WTC11 (cell line): ENCODE data around the gene SPATA19. TPM values are rescaled to one million over a fixed set of nuclear protein-coding genes. Genes with fewer than 3 reads are reported as not detected.
A peak's percentile ranks its signal among the peaks of the same experiment; 100 is the strongest.

ENCODE experiments used
- ATAC-seq: fragments of 200-7000 bp; cut with Tn5 transposase; 2 replicates; pipeline ENCODE4 v1.10.0; 2021; ENCODE audit warnings: mild to moderate bottlenecking, moderate library complexity
- CTCF ChIA-PET: fragments of 300-600 bp; sonication (Branson Sonifier 250); formaldehyde crosslinking; loops from one replicate; lab custom pipeline; 2021; ENCODE audit warnings: antibody characterized with exemption; lab: Charles Lee
- POLR2A ChIA-PET: fragments of 350-600 bp; sonication (Branson Sonifier 250); formaldehyde crosslinking; loops from one replicate; lab custom pipeline; 2021; ENCODE audit warnings: antibody characterized with exemption; lab: Charles Lee
- DNase-seq: peaks from one replicate; pipeline ENCODE4 v3.0.0; 2021; ENCODE audit warnings: low spot score
- H3K27ac Mint-ChIP-seq: 2 replicates; pipeline ENCODE4 v1.8.0; 2021; ENCODE audit warnings: mixed read lengths
- H3K27me3 Mint-ChIP-seq: 2 replicates; pipeline ENCODE4 v1.8.0; 2021; ENCODE audit warnings: low read depth, mild to moderate bottlenecking, moderate library complexity, mixed read lengths
- H3K36me3 Mint-ChIP-seq: 2 replicates; pipeline ENCODE4 v1.8.0; 2021; ENCODE audit warnings: mixed read lengths
- H3K4me1 Mint-ChIP-seq: 2 replicates; pipeline ENCODE4 v1.8.0; 2022; ENCODE audit warnings: mixed read lengths
- H3K4me3 Mint-ChIP-seq: 2 replicates; pipeline ENCODE4 v1.8.0; 2021; ENCODE audit warnings: mild to moderate bottlenecking, moderate library complexity, mixed read lengths
- H3K9me3 Mint-ChIP-seq: 2 replicates; pipeline ENCODE4 v1.8.0; 2021; ENCODE audit warnings: mixed read lengths
- CBFB ChIP-seq: sonication (generic); formaldehyde crosslinking; IDR thresholded peaks from 2 replicates; pipeline ENCODE4 v1.8.1; 2022; ENCODE audit warnings: mild to moderate bottlenecking, low read depth, missing genetic modification reagents
- ESRRA ChIP-seq: sonication (generic); formaldehyde crosslinking; IDR thresholded peaks from 2 replicates; pipeline ENCODE4 v1.8.1; 2022; ENCODE audit warnings: mild to moderate bottlenecking, missing genetic modification reagents, borderline replicate concordance
- FOXJ3 ChIP-seq: sonication (generic); formaldehyde crosslinking; IDR thresholded peaks from 2 replicates; pipeline ENCODE4 v1.9.0; 2021; ENCODE audit warnings: missing genetic modification reagents, mild to moderate bottlenecking, borderline replicate concordance
- IRF2 ChIP-seq: sonication (generic); formaldehyde crosslinking; IDR thresholded peaks from 2 replicates; pipeline ENCODE4 v1.8.0; 2022; ENCODE audit warnings: low read depth, missing genetic modification reagents, borderline replicate concordance
- OVOL2 ChIP-seq: fragments of 250-450 bp; sonication (Bioruptor Pico); IDR thresholded peaks from 2 replicates; pipeline ENCODE4 v1.9.0; 2021; ENCODE audit warnings: mild to moderate bottlenecking, borderline replicate concordance
- RORB ChIP-seq: fragments of 250-450 bp; sonication (Bioruptor Pico); IDR thresholded peaks from 2 replicates; pipeline ENCODE4 v1.9.0; 2021; ENCODE audit warnings: mild to moderate bottlenecking
- ZNF138 ChIP-seq: sonication (generic); formaldehyde crosslinking; conservative IDR thresholded peaks from 2 replicates; pipeline ENCODE4 v1.8.1; 2022; ENCODE audit warnings: mild to moderate bottlenecking, moderate library complexity, missing genetic modification reagents
- ZNF263 ChIP-seq: sonication (generic); formaldehyde crosslinking; IDR thresholded peaks from 2 replicates; pipeline ENCODE4 v1.8.1; 2022; ENCODE audit warnings: low read depth, mild to moderate bottlenecking, moderate library complexity, missing genetic modification reagents
- ZNF423 ChIP-seq: fragments of 250-450 bp; sonication (Bioruptor Pico); IDR thresholded peaks from 2 replicates; pipeline ENCODE4 v2.1.2; 2022; ENCODE audit warnings: mild to moderate bottlenecking, moderate library complexity
- total RNA-seq: library from RNA; stranded (reverse); gene quantifications from 3 replicates; pipeline ENCODE4 v1.2.3, GENCODE V29; 2021
- TF ChIP-seq, protein P1 (sequence below): sonication (generic); formaldehyde crosslinking; IDR thresholded peaks from 2 replicates; pipeline ENCODE4 v1.8.0; 2022; ENCODE audit warnings: mild to moderate bottlenecking, missing genetic modification reagents
- TF ChIP-seq, protein P2 (sequence below): fragments of 200-600 bp; IDR thresholded peaks from 2 replicates; pipeline ENCODE4 v1.8.0; 2022; ENCODE audit warnings: antibody characterized with exemption
- TF ChIP-seq, protein P3 (sequence below): sonication (generic); formaldehyde crosslinking; IDR thresholded peaks from 2 replicates; pipeline ENCODE4 v1.8.0; 2023; ENCODE audit warnings: missing genetic modification reagents
- TF ChIP-seq, protein P4 (sequence below): sonication (generic); formaldehyde crosslinking; conservative IDR thresholded peaks from 2 replicates; pipeline ENCODE4 v1.8.1; 2022; ENCODE audit warnings: mild to moderate bottlenecking, missing genetic modification reagents
- TF ChIP-seq, protein P5 (sequence below): sonication (generic); formaldehyde crosslinking; IDR thresholded peaks from 2 replicates; pipeline ENCODE4 v1.8.1; 2023; ENCODE audit warnings: mild to moderate bottlenecking, missing genetic modification reagents
- TF ChIP-seq, protein P6 (sequence below): sonication (generic); formaldehyde crosslinking; IDR thresholded peaks from 2 replicates; pipeline ENCODE4 v1.8.0; 2022; ENCODE audit warnings: mild to moderate bottlenecking, missing genetic modification reagents

SPATA19 gene
- total RNA-seq, 1 experiment from 2014 or later = not detected

DNA sequence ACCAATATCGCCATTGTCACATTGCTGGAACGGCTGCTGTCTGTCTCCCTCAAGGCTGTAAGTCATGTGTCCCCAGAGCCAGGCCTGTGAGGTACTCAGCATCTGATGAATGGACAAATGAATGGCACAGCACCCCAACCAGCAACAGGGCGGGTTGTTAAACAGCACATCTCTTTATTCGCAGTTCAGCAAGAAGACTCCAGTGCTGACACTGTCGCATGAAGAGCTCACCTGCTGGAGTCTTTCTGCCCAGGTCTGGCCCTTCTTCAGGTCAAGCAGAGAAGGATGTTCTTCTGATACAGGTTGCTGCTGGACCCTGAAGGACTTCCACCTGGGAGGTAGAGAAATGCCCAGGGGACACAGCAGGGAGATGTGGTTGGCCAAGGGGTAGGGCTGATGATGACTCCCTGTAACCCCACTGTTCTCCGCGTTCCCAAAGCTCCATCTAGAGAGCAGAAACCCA, 4.8 kb downstream of the SPATA19 start (continued):
- no peak for TF ChIP-seq IRF2 (CRISPR knock-in tag)

DNA sequence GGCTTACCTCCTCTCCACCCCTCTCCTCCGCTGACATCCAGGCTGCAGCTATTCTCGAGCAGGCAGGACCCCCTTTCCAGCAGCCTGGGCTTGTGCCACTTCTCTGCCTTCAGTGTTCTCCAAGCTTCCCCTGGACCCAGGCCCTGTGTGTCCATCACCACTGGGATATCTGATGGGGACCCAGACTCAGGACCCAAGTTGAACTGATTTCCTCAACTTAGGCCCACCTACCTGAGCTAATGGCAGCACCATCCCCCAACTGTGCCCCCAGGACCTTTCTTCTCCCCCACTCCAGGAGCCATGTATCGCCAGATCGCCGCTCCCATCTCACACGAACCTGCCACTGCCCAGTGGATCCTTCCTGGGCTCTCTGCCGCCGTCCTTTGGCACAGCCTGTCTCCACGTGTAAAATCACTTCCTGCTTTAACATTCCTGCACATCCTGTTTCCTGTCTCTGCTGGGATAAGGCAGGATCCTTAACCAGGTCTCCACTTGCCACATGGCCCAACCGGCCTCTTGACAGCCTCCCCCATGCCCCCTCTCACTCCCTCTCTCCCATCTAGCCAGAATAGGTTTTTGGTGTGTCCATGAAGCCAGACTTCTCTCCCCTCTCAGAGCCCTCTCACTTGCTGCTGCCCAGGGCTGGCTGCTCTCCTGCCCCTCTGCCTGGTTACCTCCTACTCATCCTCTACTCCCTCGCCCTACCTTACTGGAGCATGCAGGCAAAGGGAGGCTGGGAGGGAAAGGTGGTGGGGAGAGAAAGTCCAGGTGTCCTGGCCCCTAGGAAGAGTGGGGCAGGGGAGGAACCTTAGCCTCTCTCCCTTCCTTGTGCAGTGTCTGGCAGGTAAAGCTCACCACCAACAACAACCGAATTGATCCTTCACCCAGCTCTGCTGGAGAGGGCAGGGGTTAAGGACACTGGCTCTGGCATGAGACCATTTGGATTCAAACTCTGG, 9.4 kb downstream of the SPATA19 start:
- Mint-ChIP-seq H3K27me3 (no peaks in the 10 kb centered on the region; the same call in 1 of the 2 replicates), H3K36me3 (no peaks in the 10 kb centered on the region), H3K9me3 (peaks cover 10% of the 10 kb centered on the region), H3K4me3 (no peak overlapping the region), H3K27ac (no peak overlapping the region), H3K4me1 (peaks cover 19% of the 10 kb centered on the region)
- ATAC-seq (no peak; the same call in 1 of the 2 replicates), DNase-seq (no peak)
- ChIA-PET CTCF (interaction anchor here (0.6 to 3.8 kb wide), 38 partner anchors 10 to 895 kb away, joined by 3 to 68 read pairs (median 5); no protein-coding TSS in a partner anchor), POLR2A (interaction anchor here (1.0 kb wide), 1 partner anchor 753 kb away, joined by 4 read pairs; no protein-coding TSS in a partner anchor)
- TF ChIP-seq ESRRA (CRISPR knock-in tag) (no peak), ZNF263 (peak; percentile 21; the same call in 1 of the 2 replicates)
- TF ChIP-seq, protein P1, sequence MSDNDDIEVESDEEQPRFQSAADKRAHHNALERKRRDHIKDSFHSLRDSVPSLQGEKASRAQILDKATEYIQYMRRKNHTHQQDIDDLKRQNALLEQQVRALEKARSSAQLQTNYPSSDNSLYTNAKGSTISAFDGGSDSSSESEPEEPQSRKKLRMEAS (CRISPR knock-in tag) = 0 out of 2 replicates have a peak, but pooled peaks have one; percentile 6

DNA sequence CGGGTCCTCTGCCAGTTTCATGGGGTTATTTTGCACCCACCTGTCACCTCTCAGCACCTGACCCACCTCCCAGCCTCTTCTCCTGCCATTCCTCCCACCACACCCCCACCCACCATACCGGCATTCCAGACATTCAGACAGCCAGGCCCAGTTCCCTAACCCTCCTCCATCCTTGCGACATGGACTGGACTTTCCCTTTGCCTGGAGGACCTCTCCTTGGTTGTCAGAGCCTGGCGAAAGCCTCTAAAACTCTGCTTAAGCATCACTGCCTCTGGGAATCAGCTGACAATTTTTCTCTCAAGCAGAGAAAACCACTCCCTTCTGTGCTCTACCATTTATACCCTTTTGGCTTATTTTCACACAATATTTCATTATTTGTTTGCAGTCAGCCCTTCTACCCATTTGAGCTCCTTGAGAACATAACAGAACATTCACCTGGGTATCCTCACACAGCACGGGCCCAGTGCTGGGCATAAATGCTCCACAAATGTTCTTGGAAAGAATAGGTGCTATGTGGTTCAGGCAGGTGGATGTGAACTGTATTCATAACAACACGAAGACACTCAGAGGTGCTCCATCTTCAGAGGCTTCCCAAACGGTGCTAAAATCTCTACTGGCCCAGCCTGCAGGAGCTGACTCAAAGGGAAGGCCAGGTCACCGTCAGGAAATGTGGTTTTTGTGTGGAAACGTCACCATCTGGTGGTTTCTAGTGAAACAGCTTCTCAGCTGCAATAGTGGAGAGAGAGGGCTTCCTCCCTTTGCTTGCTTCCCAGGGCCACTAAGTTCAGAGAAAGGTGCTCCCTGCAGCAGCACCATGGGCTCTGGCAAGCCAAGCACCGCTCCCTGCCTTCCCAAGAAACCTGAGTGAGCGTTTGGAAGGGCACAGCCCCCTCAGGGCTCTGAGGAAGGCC, 10.4 kb downstream of the SPATA19 start:
- Mint-ChIP-seq H3K27ac (0 out of 2 replicates have a peak overlapping the region, but pooled peaks have one; percentile 0), H3K9me3 (peaks cover 10% of the 10 kb centered on the region), H3K4me3 (no peak overlapping the region), H3K36me3 (no peaks in the 10 kb centered on the region), H3K27me3 (no peaks in the 10 kb centered on the region; the same call in 1 of the 2 replicates), H3K4me1 (peaks cover 19% of the 10 kb centered on the region)
- CTCF ChIA-PET = interaction anchor here (0.6 to 3.8 kb wide), 44 partner anchors 9 to 894 kb away, joined by 3 to 68 read pairs (median 4); no protein-coding TSS in a partner anchor
- DNase-seq (peak; percentile 72), ATAC-seq (peak; percentile 84)
- POLR2A ChIA-PET = interaction anchor here (0.9 to 1.0 kb wide), 2 partner anchors 752 to 756 kb away, joined by 3 to 4 read pairs; no protein-coding TSS in a partner anchor
- TF ChIP-seq, protein P1 (CRISPR knock-in tag) = peak; percentile 38; the same call in 1 of the 2 replicates
- TF ChIP-seq ZNF263 = peak; percentile 86
- TF ChIP-seq, protein P2, sequence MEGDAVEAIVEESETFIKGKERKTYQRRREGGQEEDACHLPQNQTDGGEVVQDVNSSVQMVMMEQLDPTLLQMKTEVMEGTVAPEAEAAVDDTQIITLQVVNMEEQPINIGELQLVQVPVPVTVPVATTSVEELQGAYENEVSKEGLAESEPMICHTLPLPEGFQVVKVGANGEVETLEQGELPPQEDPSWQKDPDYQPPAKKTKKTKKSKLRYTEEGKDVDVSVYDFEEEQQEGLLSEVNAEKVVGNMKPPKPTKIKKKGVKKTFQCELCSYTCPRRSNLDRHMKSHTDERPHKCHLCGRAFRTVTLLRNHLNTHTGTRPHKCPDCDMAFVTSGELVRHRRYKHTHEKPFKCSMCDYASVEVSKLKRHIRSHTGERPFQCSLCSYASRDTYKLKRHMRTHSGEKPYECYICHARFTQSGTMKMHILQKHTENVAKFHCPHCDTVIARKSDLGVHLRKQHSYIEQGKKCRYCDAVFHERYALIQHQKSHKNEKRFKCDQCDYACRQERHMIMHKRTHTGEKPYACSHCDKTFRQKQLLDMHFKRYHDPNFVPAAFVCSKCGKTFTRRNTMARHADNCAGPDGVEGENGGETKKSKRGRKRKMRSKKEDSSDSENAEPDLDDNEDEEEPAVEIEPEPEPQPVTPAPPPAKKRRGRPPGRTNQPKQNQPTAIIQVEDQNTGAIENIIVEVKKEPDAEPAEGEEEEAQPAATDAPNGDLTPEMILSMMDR = peak; percentile 60
- TF ChIP-seq, protein P3, sequence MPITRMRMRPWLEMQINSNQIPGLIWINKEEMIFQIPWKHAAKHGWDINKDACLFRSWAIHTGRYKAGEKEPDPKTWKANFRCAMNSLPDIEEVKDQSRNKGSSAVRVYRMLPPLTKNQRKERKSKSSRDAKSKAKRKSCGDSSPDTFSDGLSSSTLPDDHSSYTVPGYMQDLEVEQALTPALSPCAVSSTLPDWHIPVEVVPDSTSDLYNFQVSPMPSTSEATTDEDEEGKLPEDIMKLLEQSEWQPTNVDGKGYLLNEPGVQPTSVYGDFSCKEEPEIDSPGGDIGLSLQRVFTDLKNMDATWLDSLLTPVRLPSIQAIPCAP = no peak
- TF ChIP-seq, protein P4, sequence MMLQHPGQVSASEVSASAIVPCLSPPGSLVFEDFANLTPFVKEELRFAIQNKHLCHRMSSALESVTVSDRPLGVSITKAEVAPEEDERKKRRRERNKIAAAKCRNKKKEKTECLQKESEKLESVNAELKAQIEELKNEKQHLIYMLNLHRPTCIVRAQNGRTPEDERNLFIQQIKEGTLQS (CRISPR knock-in tag) = no peak

DNA sequence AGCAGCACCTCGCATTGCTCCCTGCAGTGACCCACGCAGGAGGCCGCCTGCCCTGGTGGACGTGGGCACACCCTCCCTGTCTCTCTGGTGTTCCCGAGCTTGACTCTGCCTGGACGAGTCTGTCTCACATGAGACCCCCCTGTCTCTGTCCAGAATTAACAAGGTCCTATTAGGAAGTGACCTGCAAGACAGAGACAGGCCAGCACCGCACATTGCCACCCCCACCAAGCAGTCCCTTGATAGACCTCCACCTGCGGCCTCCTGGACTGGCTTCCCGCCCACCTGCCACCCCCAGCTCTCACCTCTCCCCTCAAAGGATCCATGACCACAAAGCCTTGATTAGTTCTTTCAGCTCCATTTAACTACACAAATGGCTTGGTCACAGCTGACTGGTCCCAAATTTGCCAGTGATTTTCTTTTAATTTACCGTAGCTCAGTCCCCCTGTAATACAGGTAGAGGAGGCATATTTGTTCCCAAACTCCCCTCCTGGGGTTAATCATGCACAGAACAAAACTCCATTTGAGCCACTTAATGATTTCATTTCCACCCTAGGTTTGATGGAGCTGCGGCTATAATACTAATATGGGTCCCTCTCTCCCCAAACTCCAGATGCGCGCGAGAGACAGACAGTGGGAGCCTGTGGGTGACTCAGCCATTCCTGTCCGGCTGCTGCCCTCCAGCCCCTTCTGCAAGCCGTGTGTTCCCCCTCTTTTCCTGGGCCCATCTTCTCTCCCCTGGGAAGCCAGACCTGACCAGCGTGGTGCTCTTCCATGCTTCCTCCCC, 11.2 kb downstream of the SPATA19 start:
- POLR2A ChIA-PET = interaction anchor here (0.9 kb wide), 1 partner anchor 756 kb away, joined by 3 read pairs; no protein-coding TSS in a partner anchor
- Mint-ChIP-seq H3K27ac (no peak overlapping the region), H3K27me3 (no peaks in the 10 kb centered on the region; the same call in 1 of the 2 replicates), H3K4me1 (peaks cover 19% of the 10 kb centered on the region), H3K4me3 (no peak overlapping the region), H3K36me3 (no peaks in the 10 kb centered on the region), H3K9me3 (peaks cover 10% of the 10 kb centered on the region)
- DNase-seq (no peak), ATAC-seq (no peak)
- CTCF ChIA-PET = interaction anchor here (0.7 to 3.8 kb wide), 24 partner anchors 9 to 891 kb away, joined by 3 to 68 read pairs (median 6); no protein-coding TSS in a partner anchor
- TF ChIP-seq ZNF423 (CRISPR knock-in tag) (no peak), ZNF138 (CRISPR knock-in tag) (no peak), FOXJ3 (CRISPR knock-in tag) (no peak), CBFB (CRISPR knock-in tag) (no peak), RORB (CRISPR knock-in tag) (no peak), OVOL2 (CRISPR knock-in tag) (no peak)
- TF ChIP-seq, protein P4 (CRISPR knock-in tag) = no peak
- TF ChIP-seq, protein P5, sequence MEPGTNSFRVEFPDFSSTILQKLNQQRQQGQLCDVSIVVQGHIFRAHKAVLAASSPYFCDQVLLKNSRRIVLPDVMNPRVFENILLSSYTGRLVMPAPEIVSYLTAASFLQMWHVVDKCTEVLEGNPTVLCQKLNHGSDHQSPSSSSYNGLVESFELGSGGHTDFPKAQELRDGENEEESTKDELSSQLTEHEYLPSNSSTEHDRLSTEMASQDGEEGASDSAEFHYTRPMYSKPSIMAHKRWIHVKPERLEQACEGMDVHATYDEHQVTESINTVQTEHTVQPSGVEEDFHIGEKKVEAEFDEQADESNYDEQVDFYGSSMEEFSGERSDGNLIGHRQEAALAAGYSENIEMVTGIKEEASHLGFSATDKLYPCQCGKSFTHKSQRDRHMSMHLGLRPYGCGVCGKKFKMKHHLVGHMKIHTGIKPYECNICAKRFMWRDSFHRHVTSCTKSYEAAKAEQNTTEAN (CRISPR knock-in tag) = no peak
- TF ChIP-seq, protein P6, sequence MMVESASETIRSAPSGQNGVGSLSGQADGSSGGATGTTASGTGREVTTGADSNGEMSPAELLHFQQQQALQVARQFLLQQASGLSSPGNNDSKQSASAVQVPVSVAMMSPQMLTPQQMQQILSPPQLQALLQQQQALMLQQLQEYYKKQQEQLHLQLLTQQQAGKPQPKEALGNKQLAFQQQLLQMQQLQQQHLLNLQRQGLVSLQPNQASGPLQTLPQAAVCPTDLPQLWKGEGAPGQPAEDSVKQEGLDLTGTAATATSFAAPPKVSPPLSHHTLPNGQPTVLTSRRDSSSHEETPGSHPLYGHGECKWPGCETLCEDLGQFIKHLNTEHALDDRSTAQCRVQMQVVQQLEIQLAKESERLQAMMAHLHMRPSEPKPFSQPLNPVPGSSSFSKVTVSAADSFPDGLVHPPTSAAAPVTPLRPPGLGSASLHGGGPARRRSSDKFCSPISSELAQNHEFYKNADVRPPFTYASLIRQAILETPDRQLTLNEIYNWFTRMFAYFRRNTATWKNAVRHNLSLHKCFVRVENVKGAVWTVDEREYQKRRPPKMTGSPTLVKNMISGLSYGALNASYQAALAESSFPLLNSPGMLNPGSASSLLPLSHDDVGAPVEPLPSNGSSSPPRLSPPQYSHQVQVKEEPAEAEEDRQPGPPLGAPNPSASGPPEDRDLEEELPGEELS (CRISPR knock-in tag) = no peak
